Activated effector memory CD4-positive, alpha-beta T cell treated with anti-CD3 and anti-CD28 coated beads, Interleukin-2, amount 50 U/mL, for 16 hours (primary cell): ENCODE results near the gene OLFM3.

Experiments
- DNase-seq: peaks from one replicate; pipeline ENCODE4 v3.0.0-alpha.2; 2020

The OLFM3 gene

DNA sequence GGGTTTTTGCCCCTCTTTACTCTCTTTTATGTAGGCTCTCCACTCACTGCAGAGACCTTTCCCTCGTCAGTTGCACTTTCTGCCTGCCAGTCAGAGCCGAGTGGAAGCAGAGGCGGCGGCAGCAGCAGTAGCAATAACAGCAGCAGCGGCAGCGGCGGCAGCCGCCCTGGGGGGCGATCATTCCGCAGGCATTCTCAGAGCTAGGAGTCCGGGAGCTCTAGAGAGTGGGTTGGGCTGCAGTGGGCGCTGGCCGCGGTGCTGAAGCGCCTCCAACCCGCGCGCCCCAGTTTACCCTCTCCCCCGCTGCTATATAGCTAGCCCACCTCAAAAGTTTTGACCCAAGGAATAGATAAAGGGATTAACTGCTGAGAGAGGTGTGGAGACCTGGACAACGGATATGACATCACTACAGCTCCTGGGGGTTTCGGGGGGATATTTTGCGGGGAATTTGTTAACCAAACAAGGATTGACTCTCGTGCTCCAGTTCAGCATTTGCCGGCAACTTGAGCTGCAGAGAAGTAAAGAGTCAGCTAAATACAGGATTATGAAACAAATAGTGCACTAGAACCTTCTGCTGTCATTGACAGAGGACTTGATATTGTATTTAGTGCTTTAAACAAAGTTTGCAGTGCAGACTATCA is at the start of gene OLFM3:
TSS of gene OLFM3 (minus strand) at position 102 of the 641 bp plus-strand sequence.
- DNase-seq, result no peak

DNA sequence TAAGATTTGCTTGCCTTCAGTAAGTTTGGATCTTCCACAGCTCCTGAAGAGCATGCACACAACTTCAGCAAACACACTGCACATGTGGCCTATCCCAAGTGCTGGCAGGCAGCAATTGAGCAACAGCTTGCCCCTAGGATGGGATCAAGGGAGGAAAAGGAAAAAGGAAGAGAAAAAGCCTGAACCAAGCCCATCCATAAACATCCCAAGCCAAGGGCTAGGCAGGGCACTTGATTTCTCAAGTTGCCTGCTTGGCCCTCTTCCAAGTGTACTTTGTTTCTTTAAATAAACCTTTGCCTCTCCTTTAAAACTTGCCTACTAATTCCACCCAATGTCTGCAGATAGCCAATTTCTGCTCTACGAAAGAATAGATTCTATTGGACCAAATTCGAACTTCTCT is 49.0 kb upstream of the OLFM3 start:
- DNase-seq, result no peak

GRCh38 chr1:102032534-102032933 is 35.8 kb upstream of the OLFM3 start:
- no peak for DNase-seq

DNA sequence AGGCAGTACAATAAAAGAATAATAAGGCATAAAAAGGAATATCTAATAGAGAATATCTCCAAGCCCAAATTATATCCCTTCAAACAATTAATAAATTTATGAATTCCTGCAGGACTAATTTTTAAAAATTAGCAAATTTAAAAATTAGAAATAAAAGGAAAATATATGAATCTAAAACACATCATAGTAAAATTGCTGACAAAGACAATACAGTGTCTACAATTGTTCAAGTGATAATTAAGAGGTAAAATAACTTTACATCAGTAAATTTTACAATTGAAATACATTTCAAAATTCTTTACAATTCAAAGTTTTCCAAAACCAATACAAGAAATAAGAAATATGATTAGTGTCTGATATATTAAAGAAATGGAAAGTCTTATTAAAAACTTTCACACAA is 22.8 kb upstream of the OLFM3 start:
- no peak for DNase-seq

DNA sequence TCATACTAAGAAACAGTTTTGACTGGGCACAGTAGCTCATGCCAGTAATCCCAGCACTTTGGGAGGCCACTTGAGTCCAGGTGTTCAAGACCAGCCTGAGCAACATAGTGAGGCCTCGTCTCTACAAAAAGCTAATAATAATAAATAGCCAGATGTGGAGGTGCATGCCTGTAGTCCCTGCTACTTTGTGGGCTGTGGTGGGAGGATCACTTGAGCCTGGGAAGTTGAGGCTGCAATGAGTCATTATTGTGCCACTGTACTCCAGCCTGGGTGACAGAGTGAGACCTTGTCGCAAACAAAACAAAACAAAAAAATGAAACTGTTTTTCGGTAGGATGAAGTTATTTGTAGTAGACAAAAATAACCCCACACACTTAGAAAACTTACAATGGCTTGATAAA is 19.0 kb upstream of the OLFM3 start:
- no peak for DNase-seq

GRCh38 chr1:102002057-102002456 is 5.3 kb upstream of the OLFM3 start:
- no peak for DNase-seq

DNA sequence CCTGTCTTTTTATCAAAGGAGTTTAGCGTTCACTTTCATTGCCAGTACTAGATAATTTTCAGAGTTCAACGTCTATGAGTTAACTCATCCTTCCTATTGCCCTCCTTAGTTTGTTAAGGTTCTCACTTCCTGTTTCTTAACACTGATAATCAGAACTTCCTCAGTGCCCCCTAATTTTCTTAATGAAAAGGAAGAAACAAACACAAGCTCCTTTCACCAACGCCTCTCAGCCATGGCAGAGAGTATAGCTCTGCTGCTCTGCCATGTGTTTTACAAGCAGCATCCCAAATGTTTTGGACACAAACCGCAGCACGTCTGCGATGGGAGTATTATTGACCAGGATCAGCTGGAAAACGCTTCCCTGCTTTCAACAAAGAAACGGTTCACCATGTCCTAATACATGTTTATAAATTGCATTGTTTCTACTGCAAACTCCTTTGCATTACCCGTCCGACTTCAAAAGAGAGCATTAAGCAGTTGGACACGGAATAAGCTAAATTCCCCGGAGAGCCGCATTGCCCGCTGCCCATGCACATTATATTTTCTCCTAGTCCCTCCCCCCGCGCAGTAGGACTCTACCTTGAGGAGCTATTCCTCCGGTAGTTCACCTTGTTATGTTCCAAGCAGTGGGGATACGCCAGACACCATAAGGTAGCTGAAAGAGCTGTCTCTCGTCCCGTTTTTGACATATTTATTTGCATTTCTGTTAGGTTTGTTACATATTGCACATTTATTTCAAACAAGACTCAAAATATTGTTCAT is 561 bp downstream of the OLFM3 start:
- DNase-seq, result no peak

DNA sequence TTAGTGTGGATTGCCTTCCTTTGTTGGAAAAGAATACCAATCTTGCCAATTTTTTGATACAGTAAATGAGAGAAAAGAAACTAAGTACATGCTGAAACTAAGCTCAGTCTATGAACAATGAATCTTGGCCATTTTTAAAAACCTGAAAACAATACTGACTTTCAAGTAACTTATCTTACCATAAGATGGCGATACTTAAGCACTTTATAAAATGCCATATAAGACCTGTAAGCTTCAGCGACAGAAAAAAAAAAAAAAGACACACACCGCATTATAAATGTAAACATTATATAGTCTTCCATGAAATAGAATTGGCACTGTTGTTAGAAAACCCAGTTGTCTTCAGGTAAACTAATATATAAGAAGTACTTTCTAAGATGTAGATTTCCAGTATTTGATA is 3.0 kb downstream of the OLFM3 start:
- no peak for DNase-seq

DNA sequence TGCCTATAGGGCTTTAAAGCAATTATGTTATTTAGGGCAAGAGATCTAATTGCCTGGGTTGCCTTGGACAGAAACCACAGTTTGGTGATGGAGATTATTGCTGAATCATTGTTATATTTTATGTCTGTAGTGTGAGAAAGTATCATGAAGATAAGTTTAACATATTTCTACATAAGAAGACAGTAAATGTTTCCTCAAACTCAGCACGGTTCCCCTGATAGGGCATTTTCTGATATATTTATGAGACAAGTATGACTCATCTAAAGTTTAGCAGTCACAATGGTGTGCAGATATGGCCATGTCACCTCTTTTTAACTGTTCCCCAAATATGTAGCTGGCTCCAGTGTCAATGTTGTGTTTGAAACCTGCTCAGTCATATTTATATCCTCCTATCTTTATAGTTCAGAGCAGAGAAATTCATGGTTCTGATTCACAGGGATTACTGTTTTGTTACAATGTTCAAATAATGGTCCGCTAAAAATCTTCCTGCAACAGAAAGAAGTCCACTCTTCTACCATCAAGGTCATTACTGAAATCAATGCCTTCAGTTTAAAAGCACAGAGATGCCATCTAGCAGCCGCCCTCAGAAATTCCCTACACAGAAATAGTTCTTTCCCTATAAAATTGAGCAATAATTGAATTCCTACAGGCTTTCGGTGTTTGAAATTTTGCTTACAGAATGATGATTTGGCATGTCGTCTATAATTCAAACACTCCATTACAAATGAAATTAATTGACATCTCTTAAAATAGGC is 3.7 kb downstream of the OLFM3 start:
- no peak for DNase-seq

GRCh38 chr1:101980974-101981373 is 15.8 kb downstream of the OLFM3 start:
- DNase-seq, result no peak

GRCh38 chr1:101977266-101977665 is 19.5 kb downstream of the OLFM3 start:
- no peak for DNase-seq

GRCh38 chr1:101976161-101976560 is 20.6 kb downstream of the OLFM3 start:
- DNase-seq, result no peak

GRCh38 chr1:101975371-101975770 is 21.4 kb downstream of the OLFM3 start:
- DNase-seq, result no peak

DNA sequence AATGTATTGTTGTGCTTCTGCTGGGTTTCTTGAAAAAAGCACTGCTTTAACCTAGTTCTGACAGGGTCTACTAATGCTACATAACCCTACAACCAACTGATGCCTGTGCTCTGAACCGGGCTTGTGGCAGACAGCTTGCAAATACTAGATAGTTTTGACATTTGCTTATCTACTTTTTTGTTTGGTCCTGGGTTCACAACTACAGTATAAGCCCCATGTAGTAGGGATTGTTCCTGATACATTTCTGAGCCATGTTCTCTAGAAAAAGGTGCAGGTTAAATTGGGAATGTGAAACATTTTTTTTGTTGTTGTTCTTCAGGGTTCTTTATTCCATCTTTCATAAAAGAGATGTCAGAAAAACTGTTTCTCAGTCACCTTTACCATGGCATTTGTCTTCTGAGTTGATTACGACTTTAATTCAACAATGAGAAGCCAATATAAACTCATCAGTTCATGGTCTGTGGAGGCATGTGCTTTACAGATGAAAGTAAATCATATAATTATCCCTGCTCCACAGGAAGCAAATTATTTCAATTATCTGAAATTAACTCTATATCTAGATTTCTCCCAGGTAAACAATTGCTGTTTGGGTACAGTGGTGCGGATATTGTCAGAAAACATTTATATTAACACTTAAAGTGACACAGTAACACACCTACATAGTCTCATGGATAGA is 22.0 kb downstream of the OLFM3 start:
- no peak for DNase-seq

- no peak for DNase-seq
Measured at GRCh38 chr1:101971304-101971703, 25.4 kb downstream of the OLFM3 start.

- DNase-seq, result no peak
Measured at GRCh38 chr1:101967871-101968270, 28.9 kb downstream of the OLFM3 start.

GRCh38 chr1:101965341-101965740 is 31.4 kb downstream of the OLFM3 start:
- DNase-seq, result no peak

DNA sequence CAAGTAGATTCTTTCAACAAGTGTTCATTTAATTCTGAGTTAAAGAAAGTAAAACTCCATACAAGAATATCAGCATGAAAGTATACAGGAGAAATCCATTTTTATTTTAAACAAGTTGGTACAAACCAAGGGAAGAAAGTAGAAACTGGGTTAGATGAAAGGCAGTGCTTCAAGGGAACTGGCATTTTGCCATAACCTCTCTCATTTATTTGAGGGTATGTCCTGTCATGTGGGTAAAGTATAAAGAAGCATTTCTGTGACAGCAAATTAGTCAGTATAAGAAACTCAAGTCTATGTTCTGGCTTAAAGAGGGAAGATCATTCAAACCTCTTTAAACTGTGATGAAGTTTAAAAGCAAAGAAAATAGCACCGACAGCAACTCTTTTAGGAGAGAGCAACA is 32.0 kb downstream of the OLFM3 start:
- no peak for DNase-seq

- no peak for DNase-seq
Measured at GRCh38 chr1:101960142-101960541, 36.6 kb downstream of the OLFM3 start.

DNA sequence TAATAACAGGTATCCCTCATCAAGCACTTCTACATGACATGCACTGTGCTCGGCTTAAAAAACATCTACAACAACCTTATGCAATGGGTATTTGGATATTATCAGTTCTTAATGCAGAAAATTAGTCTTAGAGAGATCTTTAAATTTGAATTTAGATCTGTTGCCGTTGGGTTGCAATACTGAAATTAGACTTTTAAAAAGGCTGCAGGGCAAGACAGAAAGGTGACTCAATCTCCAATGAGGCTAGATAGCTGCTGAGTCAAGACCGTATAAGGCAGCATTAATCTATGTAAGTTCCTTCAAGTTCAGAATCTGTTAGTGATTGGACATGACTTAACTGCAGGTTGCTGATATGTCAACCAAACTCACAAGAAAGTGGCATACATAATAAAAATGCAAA is 37.3 kb downstream of the OLFM3 start:
- DNase-seq, result no peak

DNA sequence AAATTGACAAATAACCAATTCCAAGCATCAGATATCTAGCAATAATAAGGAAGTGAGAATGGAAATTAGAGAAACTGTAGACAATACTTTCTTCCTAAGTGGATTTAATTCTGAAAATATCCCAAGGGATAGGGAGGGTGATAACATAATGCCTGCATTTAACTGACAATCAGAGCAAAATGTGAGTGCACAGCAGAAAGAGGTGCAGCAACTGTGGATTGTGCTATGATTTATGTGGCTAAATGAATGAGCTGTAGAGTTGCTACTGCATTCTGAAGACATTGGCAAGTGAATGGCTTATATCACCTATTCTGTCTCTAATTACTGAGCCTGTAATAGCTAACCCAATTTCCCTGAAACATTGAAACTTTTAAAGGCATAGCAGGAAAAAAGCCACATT is 39.0 kb downstream of the OLFM3 start:
- no peak for DNase-seq

- DNase-seq, result no peak
Measured at GRCh38 chr1:101953623-101954022, 43.1 kb downstream of the OLFM3 start.

- DNase-seq, result no peak
Measured at GRCh38 chr1:101945884-101946283, 50.8 kb downstream of the OLFM3 start.
